Measurements from ENCODE around the gene GRID1.

GRID1 gene

DNA sequence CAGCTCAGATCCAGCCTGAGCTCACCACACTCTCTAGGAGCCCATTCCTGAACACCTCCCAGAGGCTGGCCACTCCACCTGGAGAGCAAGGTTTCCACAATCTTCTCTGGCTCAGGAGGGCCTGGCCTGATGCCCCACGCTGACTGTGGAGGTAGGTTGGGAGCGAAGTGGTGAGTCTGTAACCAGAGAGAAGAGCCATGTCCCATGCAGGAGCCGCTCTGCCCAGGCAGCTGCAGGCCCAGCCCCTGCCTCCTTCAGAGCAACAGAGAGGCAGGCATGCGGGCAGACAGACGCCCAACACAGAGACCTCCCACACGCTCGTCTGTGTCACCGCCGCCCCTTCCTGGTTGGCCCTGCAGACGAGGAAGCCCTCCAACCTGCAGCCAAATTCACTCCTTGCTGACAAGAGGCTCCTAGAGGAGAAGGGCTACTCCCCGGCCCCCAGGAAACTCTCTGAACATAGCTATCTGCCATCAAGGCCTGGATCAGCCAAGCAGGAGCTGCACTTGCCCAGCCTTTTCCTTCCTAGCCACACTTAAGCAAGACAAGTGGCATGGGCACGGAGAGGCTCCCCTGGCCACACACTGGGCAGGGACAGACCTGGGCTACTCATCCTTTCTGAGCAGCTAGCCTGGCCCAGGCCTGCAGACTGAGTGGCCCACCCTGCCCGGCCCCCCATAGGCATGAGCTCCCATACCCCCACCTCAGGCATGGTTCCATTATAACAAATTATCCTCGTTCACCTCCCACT lies 101.9 kb downstream of the GRID1 start:
- DNase-seq = no peak

DNA sequence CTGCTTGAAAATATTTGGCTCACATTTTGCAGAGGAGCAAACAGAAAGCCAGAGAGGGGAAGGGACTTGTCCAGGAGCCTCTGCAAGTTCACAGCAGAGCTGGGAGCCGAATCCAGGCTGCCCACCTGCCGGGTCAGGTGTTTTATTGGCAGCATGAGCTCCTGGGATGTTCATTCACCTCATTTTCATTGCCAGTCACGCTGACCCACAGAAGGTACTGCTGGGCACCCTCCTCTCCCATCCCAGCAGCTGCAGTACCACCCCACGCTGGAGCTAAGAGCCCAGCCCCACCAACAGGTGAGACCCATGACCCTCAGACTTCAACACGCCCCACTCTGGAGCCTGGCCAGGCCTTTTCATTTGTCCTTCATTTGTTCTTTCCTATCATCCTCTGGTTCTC lies 102.7 kb downstream of the GRID1 start:
- no peak for DNase-seq

DNA sequence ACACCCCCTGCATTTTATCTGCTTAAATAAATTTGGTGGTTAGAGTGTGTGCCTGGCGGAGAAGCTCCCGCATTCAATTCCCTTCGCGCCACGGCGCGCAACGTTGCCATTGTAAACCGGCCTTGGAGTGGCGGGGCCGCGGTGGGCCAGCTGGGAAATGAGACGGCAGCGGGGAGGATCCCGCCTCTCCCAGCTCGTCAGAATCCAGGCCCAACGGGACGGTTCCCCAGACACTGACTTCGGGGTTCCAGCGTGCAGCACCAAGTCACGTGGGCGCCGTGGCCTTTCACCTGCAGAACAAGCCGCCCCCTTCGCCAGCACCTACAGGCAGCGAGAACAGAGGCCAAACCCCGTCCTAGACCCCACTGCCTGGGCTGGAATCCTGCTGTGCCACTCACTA lies 103.4 kb downstream of the GRID1 start:
- DNase-seq = no peak

GRCh38 chr10:86262688-86263181 lies 103.9 kb downstream of the GRID1 start:
- no peak for DNase-seq

DNA sequence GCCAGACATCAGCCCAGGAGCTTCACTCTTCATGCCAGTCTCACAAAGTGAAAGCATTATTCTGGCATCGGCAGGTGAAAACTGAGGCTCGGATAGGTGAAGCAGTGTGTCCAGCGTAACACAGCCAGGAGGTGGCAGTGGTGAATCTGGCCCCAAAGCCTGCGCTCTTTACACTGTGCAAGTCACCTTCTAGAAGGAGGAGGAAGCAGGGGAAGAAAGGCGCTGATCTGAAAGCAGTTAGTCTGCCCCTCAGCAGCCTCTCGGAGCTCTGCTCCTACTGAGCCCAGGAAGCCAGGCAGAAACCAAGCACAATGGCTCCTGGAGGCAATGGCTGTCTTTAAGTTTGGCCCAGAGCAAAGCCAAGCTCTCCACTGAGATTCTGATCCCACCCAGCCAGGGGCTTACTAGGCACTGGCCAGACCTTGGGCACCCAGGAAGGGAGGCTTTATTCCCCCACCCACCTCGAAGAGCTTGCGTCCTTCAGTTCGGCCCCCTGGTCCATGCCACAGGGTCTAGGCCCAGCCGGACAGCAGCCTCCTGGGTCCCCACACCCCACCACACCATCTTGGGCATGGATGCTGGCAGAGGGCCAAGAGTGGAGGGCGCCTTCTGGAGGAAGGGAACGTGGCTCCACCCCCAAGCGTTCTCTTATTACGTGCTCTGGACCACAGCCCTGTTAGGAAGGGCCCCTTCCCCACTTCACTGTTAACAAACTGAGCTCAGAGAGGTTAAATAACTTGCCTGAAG lies 104.5 kb downstream of the GRID1 start:
- DNase-seq = peak; percentile 7 to 8

GRCh38 chr10:86261470-86261869 lies 105.1 kb downstream of the GRID1 start:
- no peak for DNase-seq

GRCh38 chr10:86260564-86260963 lies 106.0 kb downstream of the GRID1 start:
- no peak for DNase-seq

DNA sequence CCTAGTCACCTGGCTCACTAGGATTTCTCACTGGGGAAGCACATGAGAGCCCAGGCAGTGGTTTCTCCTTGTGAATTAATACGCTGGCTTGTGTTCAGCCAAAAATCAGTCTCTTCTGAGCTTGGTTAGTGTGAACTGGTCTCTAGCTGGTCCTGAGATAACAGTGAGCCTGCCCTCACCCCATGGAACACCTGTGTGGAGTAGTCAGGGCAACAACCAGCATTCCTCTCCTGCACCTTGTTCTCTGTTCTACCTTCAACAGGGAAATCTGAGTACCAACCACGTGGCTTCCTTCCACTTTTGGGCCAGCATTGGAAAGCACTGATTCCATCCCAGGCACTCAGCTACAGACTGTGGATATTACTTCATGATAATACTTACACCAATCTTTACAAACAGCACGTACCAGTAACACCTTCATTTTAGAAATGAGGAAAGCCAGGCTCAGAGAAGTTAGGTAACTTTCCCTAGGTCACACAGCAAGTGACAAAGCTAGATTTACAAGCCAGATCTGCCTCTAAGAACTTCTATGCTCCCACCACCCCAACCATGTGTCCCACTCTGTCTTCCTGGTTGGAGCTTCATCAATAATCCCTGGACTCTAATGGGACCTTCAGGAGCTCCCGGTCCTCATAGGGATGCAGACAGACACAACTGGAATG lies 106.6 kb downstream of the GRID1 start:
- DNase-seq = no peak

GRCh38 chr10:86258941-86259340 lies 107.7 kb downstream of the GRID1 start:
- no peak for DNase-seq

- DNase-seq = no peak
Observed at GRCh38 chr10:86258499-86258898, 108.1 kb downstream of the GRID1 start.

GRCh38 chr10:86257683-86258082 lies 108.9 kb downstream of the GRID1 start:
- DNase-seq = no peak

GRCh38 chr10:86256690-86257315 lies 109.8 kb downstream of the GRID1 start:
- DNase-seq = no peak

GRCh38 chr10:86255405-86256251 lies 111.0 kb downstream of the GRID1 start:
- DNase-seq = no peak

DNA sequence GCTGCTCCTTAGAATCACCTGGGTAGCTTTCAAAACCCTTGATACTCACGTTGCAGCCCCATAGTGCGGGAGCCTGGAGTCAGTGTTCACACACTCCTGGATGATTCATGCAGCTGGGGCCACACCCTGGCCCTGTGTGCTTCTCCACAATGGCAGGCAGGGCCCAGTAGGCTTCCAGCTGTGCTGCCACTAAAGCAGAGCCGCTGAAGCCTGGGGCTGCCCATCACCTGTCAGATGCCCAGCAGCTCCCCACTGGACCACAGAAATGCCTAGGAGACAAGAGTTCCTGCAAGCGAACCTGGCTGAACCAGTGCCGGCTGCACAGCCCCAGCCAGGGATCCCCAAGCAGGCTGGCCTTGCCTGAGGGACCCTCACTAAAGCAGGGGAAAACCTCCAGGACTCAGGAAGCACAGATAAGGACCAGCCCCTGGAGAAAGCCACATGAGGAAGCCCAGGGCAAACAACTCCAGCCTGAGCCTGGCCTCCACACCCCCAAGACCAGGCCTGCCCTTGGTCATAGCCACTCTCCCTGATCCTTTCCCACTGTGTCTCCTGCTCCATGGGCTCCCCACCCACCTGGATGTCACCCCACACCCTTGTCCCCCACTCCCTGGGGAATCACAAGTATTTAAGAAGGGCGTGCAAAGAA lies 111.9 kb downstream of the GRID1 start:
- no peak for DNase-seq

GRCh38 chr10:86254081-86254480 lies 112.5 kb downstream of the GRID1 start:
- no peak for DNase-seq

GRCh38 chr10:86253091-86254072 lies 113.2 kb downstream of the GRID1 start:
- no peak for DNase-seq

DNA sequence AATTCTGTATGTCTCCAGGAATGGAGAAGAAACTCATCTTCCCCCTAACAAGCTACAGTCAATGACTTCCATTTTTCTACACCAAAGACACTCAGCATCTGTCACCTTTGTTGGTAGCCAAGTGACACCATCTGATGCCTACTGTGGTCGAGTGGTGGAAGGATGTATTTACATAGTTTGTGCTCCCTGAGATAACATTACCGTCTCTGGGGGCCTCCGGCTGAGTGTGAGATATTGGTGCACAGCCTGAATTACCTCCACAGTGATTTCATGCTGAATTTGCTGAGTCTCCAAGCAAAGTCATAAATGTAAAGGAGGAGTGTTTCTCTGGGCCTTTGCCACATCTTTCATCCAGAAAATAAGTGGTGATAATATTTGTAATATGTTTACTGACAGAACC lies 114.0 kb downstream of the GRID1 start:
- no peak for DNase-seq

- no peak for DNase-seq
Observed at GRCh38 chr10:86252079-86252478, 114.5 kb downstream of the GRID1 start.

GRCh38 chr10:86251426-86251825 lies 115.2 kb downstream of the GRID1 start:
- no peak for DNase-seq

GRCh38 chr10:86250399-86250798 lies 116.2 kb downstream of the GRID1 start:
- no peak for DNase-seq

- DNase-seq = no peak
Observed at GRCh38 chr10:86249794-86250193, 116.8 kb downstream of the GRID1 start.
